GM08714 (cell line): ENCODE data around the gene LAMP1.
"Not testable (repeated sequence)": the region's sequence is repeated elsewhere in the genome, so short reads cannot be mapped to it uniquely, and the experiment has no call there.

Experiments used
- H3K4me3 ChIP-seq: fragments of 200-500 bp; sonication (Bioruptor generic); 2 replicates; pipeline ENCODE4 v1.5.1; 2014; ENCODE audit warnings: mild to moderate bottlenecking, low read length, inconsistent platforms
- ZNF274 ChIP-seq: IDR thresholded peaks from 2 replicates; pipeline ENCODE4 v1.6.1; 2012; ENCODE audit warnings: mild to moderate bottlenecking, low read depth, low read length

The LAMP1 gene

GRCh38 chr13:113288880-113289279 is 8.2 kb upstream of the LAMP1 start:
- H3K4me3 ChIP-seq = no peak overlapping the region
- no peak for TF ChIP-seq ZNF274

- H3K4me3 ChIP-seq = no peak overlapping the region
- no peak for TF ChIP-seq ZNF274
Observed at GRCh38 chr13:113291129-113291528, 5.9 kb upstream of the LAMP1 start.

GRCh38 chr13:113292021-113292862 is 4.8 kb upstream of the LAMP1 start:
- TF ChIP-seq ZNF274 = no peak

GRCh38 chr13:113293686-113294085 is 3.4 kb upstream of the LAMP1 start:
- no peak overlapping the region for H3K4me3 ChIP-seq
- TF ChIP-seq ZNF274 = no peak

More at GRCh38 chr13:113292021-113292862, 4.8 kb upstream of the LAMP1 start:
- no peak overlapping the region for H3K4me3 ChIP-seq

GRCh38 chr13:113295776-113296175 is 1.3 kb upstream of the LAMP1 start:
- no peak for TF ChIP-seq ZNF274
- no peak overlapping the region for H3K4me3 ChIP-seq

- TF ChIP-seq ZNF274 = no peak
Observed at GRCh38 chr13:113297370-113298042, 467 bp downstream of the LAMP1 start.

GRCh38 chr13:113298043-113298945 is 1.3 kb downstream of the LAMP1 start:
- no peak for TF ChIP-seq ZNF274
- peak overlapping the region; percentile 88 for H3K4me3 ChIP-seq

More at GRCh38 chr13:113297370-113298042, 467 bp downstream of the LAMP1 start:
- peak overlapping the region; percentile 88 for H3K4me3 ChIP-seq

- no peak overlapping the region for H3K4me3 ChIP-seq
- TF ChIP-seq ZNF274 = no peak
Observed at GRCh38 chr13:113299951-113300350, 2.9 kb downstream of the LAMP1 start.

- no peak for TF ChIP-seq ZNF274
- H3K4me3 ChIP-seq = no peak overlapping the region
Observed at GRCh38 chr13:113302986-113303385, 5.9 kb downstream of the LAMP1 start.

GRCh38 chr13:113304121-113304520 is 7.1 kb downstream of the LAMP1 start:
- no peak overlapping the region for H3K4me3 ChIP-seq
- TF ChIP-seq ZNF274 = no peak

GRCh38 chr13:113305208-113305607 is 8.2 kb downstream of the LAMP1 start:
- H3K4me3 ChIP-seq = no peak overlapping the region
- no peak for TF ChIP-seq ZNF274

GRCh38 chr13:113307491-113307890 is 10.5 kb downstream of the LAMP1 start:
- TF ChIP-seq ZNF274 = no peak
- H3K4me3 ChIP-seq = no peak overlapping the region

GRCh38 chr13:113309473-113309872 is 12.4 kb downstream of the LAMP1 start:
- TF ChIP-seq ZNF274 = no peak
- no peak overlapping the region for H3K4me3 ChIP-seq

GRCh38 chr13:113314112-113314511 is 17.1 kb downstream of the LAMP1 start:
- not testable (repeated sequence) for H3K4me3 ChIP-seq

GRCh38 chr13:113314895-113315470 is 17.9 kb downstream of the LAMP1 start:
- not testable (repeated sequence) for H3K4me3 ChIP-seq
